Posterior vena cava (tissue), 2 donors: Measurements from ENCODE around the gene TBX10. TPM values are rescaled to one million over a fixed set of nuclear protein-coding genes. Genes with fewer than 3 reads are reported as not detected.
"Not testable (repeated sequence)": the region's sequence is repeated elsewhere in the genome, so short reads cannot be mapped to it uniquely, and the experiment has no call there.

Experiments
- DNase-seq: peaks from one replicate; pipeline ENCODE4 v3.0.0-alpha.2; 2020; ENCODE audit warnings: low spot score
- intact Hi-C, 2 donors: fragments of 100-400 bp; cut with DNase I; formaldehyde crosslinking; loops; one replicate each; pipeline versions ENCODE4 v1.14.1 to v1.14.2; 2022 to 2023
- total RNA-seq, 2 donors: library from RNA; stranded (reverse); fragmentation: NEBNext Ultra II Directional; extraction: Animal tissue kit (Norgen Biotek cat#: 25700); gene quantifications; one replicate each; pipeline ENCODE4 v1.2.1, GENCODE V29; 2021
- donor health status: DM: yes; HTN: yes; CAD: no.
- donor health status: DM: yes; HTN: yes; CAD: no.

The TBX10 gene
- total RNA-seq, 2 donors from 2014 or later = not detected

- DNase-seq, intact Hi-C loops: not testable (repeated sequence)
Observed at GRCh38 chr11:67588899-67589415, 50.6 kb downstream of the TBX10 start.

DNA sequence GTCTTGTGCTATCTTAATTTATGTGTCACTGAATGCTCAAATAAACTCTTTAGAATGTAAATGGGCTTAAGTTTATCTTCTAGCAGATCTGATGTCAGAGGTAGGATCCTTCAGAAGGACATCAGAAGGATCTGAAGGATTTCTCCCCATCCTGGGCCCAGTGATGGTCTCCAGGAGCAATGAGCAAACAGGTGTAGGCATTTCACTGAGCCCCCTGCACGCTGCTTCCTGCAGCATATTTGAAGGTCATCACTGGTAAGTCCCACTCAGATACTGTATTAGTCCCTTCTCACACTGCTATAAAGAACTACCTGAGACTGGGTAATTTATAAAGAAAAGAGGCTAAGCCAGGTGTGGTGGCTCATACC lies 51.4 kb downstream of the TBX10 start:
- intact Hi-C loops = no loop called here

GRCh38 chr11:67586568-67587250 lies 52.9 kb downstream of the TBX10 start:
- no peak for DNase-seq

More for the DNA sequence above, 51.4 kb downstream of the TBX10 start:
- no peak for DNase-seq

DNA sequence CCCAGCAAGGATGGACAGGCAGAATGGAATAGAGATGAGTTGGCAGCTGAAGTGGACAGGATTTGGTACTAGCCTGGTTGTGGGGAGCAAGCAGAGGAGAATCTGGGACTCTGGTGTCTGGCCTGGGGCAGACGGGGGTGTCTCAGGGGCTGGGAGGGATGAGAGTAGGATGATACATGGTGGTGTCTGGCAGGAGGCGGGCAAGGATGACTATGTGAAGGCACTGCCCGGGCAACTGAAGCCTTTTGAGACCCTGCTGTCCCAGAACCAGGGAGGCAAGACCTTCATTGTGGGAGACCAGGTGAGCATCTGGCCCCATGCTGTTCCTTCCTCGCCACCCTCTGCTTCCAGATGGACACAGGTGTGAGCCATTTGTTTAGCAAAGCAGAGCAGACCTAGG lies 53.7 kb downstream of the TBX10 start:
- intact Hi-C loops = no loop called here
- DNase-seq = no peak

More at GRCh38 chr11:67586568-67587250, 52.9 kb downstream of the TBX10 start:
- intact Hi-C loops = no loop called here

- no peak for DNase-seq
- intact Hi-C loops = no loop called here
Observed at GRCh38 chr11:67584881-67585873, 54.4 kb downstream of the TBX10 start.

DNA sequence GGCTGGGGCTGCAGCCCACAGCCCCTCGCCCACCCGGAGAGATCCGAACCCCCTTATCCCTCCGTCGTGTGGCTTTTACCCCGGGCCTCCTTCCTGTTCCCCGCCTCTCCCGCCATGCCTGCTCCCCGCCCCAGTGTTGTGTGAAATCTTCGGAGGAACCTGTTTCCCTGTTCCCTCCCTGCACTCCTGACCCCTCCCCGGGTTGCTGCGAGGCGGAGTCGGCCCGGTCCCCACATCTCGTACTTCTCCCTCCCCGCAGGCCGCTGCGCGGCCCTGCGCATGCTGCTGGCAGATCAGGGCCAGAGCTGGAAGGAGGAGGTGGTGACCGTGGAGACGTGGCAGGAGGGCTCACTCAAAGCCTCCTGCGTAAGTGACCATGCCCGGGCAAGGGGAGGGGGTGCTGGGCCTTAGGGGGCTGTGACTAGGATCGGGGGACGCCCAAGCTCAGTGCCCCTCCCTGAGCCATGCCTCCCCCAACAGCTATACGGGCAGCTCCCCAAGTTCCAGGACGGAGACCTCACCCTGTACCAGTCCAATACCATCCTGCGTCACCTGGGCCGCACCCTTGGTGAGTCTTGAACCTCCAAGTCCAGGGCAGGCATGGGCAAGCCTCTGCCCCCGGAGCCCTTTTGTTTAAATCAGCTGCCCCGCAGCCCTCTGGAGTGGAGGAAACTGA lies 55.2 kb downstream of the TBX10 start:
- DNase-seq = peak; percentile 94
- intact Hi-C loops = no loop called here

DNA sequence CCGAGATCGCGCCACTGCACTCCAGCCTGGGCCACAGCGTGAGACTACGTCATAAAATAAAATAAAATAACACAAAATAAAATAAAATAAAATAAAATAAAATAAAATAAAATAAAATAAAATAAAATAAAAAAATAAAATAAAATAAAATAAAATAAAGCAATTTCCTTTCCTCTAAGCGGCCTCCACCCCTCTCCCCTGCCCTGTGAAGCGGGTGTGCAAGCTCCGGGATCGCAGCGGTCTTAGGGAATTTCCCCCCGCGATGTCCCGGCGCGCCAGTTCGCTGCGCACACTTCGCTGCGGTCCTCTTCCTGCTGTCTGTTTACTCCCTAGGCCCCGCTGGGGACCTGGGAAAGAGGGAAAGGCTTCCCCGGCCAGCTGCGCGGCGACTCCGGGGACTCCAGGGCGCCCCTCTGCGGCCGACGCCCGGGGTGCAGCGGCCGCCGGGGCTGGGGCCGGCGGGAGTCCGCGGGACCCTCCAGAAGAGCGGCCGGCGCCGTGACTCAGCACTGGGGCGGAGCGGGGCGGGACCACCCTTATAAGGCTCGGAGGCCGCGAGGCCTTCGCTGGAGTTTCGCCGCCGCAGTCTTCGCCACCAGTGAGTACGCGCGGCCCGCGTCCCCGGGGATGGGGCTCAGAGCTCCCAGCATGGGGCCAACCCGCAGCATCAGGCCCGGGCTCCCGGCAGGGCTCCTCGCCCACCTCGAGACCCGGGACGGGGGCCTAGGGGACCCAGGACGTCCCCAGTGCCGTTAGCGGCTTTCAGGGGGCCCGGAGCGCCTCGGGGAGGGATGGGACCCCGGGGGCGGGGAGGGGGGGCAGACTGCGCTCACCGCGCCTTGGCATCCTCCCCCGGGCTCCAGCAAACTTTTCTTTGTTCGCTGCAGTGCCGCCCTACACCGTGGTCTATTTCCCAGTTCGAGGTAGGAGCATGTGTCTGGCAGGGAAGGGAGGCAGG lies 56.0 kb downstream of the TBX10 start, which contains the start of gene GSTP1:
Gene GSTP1, plus strand, starts transcription at position 566 of the 958 bp plus-strand sequence. Its CDS starts 32 bp downstream, at position 598.
- intact Hi-C loops = no loop called here
- peak; percentile 98 for DNase-seq

DNA sequence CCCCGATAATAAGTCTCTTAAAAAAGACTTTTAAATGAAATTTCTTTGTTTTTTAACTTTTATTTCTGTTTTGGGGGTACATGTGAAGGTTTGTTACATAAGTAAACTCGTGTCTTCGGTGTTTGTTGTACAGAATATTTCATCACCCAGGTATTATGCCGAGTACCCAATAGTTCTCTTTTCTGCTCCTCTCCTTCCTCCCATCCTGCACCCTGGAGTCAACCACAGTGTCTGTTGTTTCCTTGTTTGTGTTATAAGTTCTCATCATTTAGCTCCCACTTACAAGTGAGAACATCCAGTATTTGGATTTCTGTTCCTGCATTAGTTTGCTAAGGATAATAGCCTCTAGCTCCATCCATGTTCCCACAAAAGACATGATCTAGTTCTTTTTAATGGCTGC lies 57.6 kb downstream of the TBX10 start:
- intact Hi-C loops = no loop called here
- DNase-seq = no peak

GRCh38 chr11:67581469-67581868 lies 58.1 kb downstream of the TBX10 start:
- intact Hi-C loops = no loop called here

More at GRCh38 chr11:67581469-67581868, 58.1 kb downstream of the TBX10 start:
- no peak for DNase-seq

Other genes starting within 250 kb of the TBX10 start
- 10 to 100 TPM; 10.3 to 11.4 TPM for gene RAD9A, start 247.8 kb downstream of the TBX10 start, total RNA-seq
- gene PPP1CA, start 237.9 kb downstream of the TBX10 start, total RNA-seq = 10 to 100 TPM; 62.1 to 70.6 TPM
- 1 to 10 TPM; 2.9 to 3.4 TPM for gene TBC1D10C, start 235.7 kb downstream of the TBX10 start, total RNA-seq
- gene CARNS1, start 224.1 kb downstream of the TBX10 start, total RNA-seq = 1 to 10 TPM; 1.4 to 1.6 TPM
- gene RPS6KB2, start 211.3 kb downstream of the TBX10 start, total RNA-seq = 10 to 100 TPM; 28.9 TPM
- gene PTPRCAP, start 202.1 kb downstream of the TBX10 start, total RNA-seq = 1 to 10 TPM; 2.5 TPM
- 10 to 100 TPM; 62.6 to 79.7 TPM for gene CORO1B, start 196.3 kb downstream of the TBX10 start, total RNA-seq
- gene GPR152, start 187.0 kb downstream of the TBX10 start, total RNA-seq = not detected
- 1 to 10 TPM; 1.2 to 2.2 TPM for gene CABP4, start 184.4 kb downstream of the TBX10 start, total RNA-seq
- 10 to 100 TPM; 31.0 to 35.9 TPM for gene TMEM134, start 170.5 kb downstream of the TBX10 start, total RNA-seq
- gene AIP, start 156.7 kb downstream of the TBX10 start, total RNA-seq = 10 to 100 TPM; 44.4 to 50.5 TPM
- gene PITPNM1, start 134.4 kb downstream of the TBX10 start, total RNA-seq = 10 to 100 TPM; 31.5 to 42.7 TPM
- 10 to 100 TPM; 39.7 to 40.0 TPM for gene CDK2AP2, start 131.6 kb downstream of the TBX10 start, total RNA-seq
- not detected for gene CABP2, start 116.3 kb downstream of the TBX10 start, total RNA-seq
- gene GSTP1, start 56.0 kb downstream of the TBX10 start, total RNA-seq = 100 to 1,000 TPM; 338 to 370 TPM
- gene NDUFV1, start 32.8 kb downstream of the TBX10 start, total RNA-seq = 100 to 1,000 TPM; 112 to 116 TPM
- gene NUDT8, start 9.8 kb downstream of the TBX10 start, total RNA-seq = 1 to 10 TPM; 4.6 to 5.7 TPM
- gene ACY3, start 11.0 kb upstream of the TBX10 start, total RNA-seq = not detected
- gene ALDH3B2, start 34.9 kb upstream of the TBX10 start, total RNA-seq = not detected